Measurements from ENCODE around the gene PODNL1.
"Not testable (repeated sequence)": the region's sequence is repeated elsewhere in the genome, so short reads cannot be mapped to it uniquely, and the experiment has no call there.

The PODNL1 gene

GRCh38 chr19:13976446-13976845 lies 38.2 kb upstream of the PODNL1 start:
- DNase-seq, result no peak

GRCh38 chr19:13975870-13976269 lies 37.7 kb upstream of the PODNL1 start:
- DNase-seq, result no peak

More at GRCh38 chr19:13976446-13976845, 38.2 kb upstream of the PODNL1 start:
- in situ Hi-C loops (cut with HindIII; ENCODE audit: low pct_ligation_motif_present, low pct_unique_long_range_greater_than_20kb, low sequenced_read_pairs), result no loop called here

GRCh38 chr19:13974073-13974472 lies 35.9 kb upstream of the PODNL1 start:
- DNase-seq, result peak; percentile 78
- in situ Hi-C loops (cut with HindIII; ENCODE audit: low pct_ligation_motif_present, low pct_unique_long_range_greater_than_20kb, low sequenced_read_pairs), result no loop called here

More at GRCh38 chr19:13975870-13976269, 37.7 kb upstream of the PODNL1 start:
- in situ Hi-C loops (cut with HindIII; ENCODE audit: low pct_ligation_motif_present, low pct_unique_long_range_greater_than_20kb, low sequenced_read_pairs), result no loop called here

- in situ Hi-C loops (cut with HindIII; ENCODE audit: low pct_ligation_motif_present, low pct_unique_long_range_greater_than_20kb, low sequenced_read_pairs); DNase-seq: not testable (repeated sequence)
Observed at GRCh38 chr19:13973479-13973878, 35.3 kb upstream of the PODNL1 start.

GRCh38 chr19:13972368-13973155 lies 34.3 kb upstream of the PODNL1 start:
- in situ Hi-C loops (cut with HindIII; ENCODE audit: low pct_ligation_motif_present, low pct_unique_long_range_greater_than_20kb, low sequenced_read_pairs), result no loop called here

GRCh38 chr19:13971868-13972267 lies 33.7 kb upstream of the PODNL1 start:
- in situ Hi-C loops (cut with HindIII; ENCODE audit: low pct_ligation_motif_present, low pct_unique_long_range_greater_than_20kb, low sequenced_read_pairs); DNase-seq: not testable (repeated sequence)

More at GRCh38 chr19:13972368-13973155, 34.3 kb upstream of the PODNL1 start:
- DNase-seq, result no peak

- in situ Hi-C loops (cut with HindIII; ENCODE audit: low pct_ligation_motif_present, low pct_unique_long_range_greater_than_20kb, low sequenced_read_pairs), result no loop called here
- DNase-seq, result no peak
Observed at GRCh38 chr19:13969897-13970296, 31.7 kb upstream of the PODNL1 start.

GRCh38 chr19:13968999-13969398 lies 30.8 kb upstream of the PODNL1 start:
- DNase-seq, result no peak
- in situ Hi-C loops (cut with HindIII; ENCODE audit: low pct_ligation_motif_present, low pct_unique_long_range_greater_than_20kb, low sequenced_read_pairs), result no loop called here

GRCh38 chr19:13968383-13968935 lies 30.2 kb upstream of the PODNL1 start:
- in situ Hi-C loops (cut with HindIII; ENCODE audit: low pct_ligation_motif_present, low pct_unique_long_range_greater_than_20kb, low sequenced_read_pairs), result no loop called here

GRCh38 chr19:13967206-13967605 lies 29.0 kb upstream of the PODNL1 start:
- in situ Hi-C loops (cut with HindIII; ENCODE audit: low pct_ligation_motif_present, low pct_unique_long_range_greater_than_20kb, low sequenced_read_pairs); DNase-seq: not testable (repeated sequence)

More at GRCh38 chr19:13968383-13968935, 30.2 kb upstream of the PODNL1 start:
- no peak for DNase-seq

- DNase-seq, result no peak
- in situ Hi-C loops (cut with HindIII; ENCODE audit: low pct_ligation_motif_present, low pct_unique_long_range_greater_than_20kb, low sequenced_read_pairs), result no loop called here
Observed at GRCh38 chr19:13966684-13967128, 28.5 kb upstream of the PODNL1 start.

- in situ Hi-C loops (cut with HindIII; ENCODE audit: low pct_ligation_motif_present, low pct_unique_long_range_greater_than_20kb, low sequenced_read_pairs), result no loop called here
Observed at GRCh38 chr19:13965926-13966683, 27.9 kb upstream of the PODNL1 start.

GRCh38 chr19:13965377-13965896 lies 27.2 kb upstream of the PODNL1 start:
- in situ Hi-C loops (cut with HindIII; ENCODE audit: low pct_ligation_motif_present, low pct_unique_long_range_greater_than_20kb, low sequenced_read_pairs), result no loop called here
- no peak for DNase-seq

More at GRCh38 chr19:13965926-13966683, 27.9 kb upstream of the PODNL1 start:
- no peak for DNase-seq

- in situ Hi-C loops (cut with HindIII; ENCODE audit: low pct_ligation_motif_present, low pct_unique_long_range_greater_than_20kb, low sequenced_read_pairs), result no loop called here
- no peak for DNase-seq
Observed at GRCh38 chr19:13964776-13965175, 26.6 kb upstream of the PODNL1 start.

- in situ Hi-C loops (cut with HindIII; ENCODE audit: low pct_ligation_motif_present, low pct_unique_long_range_greater_than_20kb, low sequenced_read_pairs), result no loop called here
- no peak for DNase-seq
Observed at GRCh38 chr19:13963603-13964105, 25.4 kb upstream of the PODNL1 start.

GRCh38 chr19:13962699-13963602 lies 24.7 kb upstream of the PODNL1 start:
- in situ Hi-C loops (cut with HindIII; ENCODE audit: low pct_ligation_motif_present, low pct_unique_long_range_greater_than_20kb, low sequenced_read_pairs), result no loop called here
- DNase-seq, result no peak

- in situ Hi-C loops (cut with HindIII; ENCODE audit: low pct_ligation_motif_present, low pct_unique_long_range_greater_than_20kb, low sequenced_read_pairs), result no loop called here
- DNase-seq, result no peak
Observed at GRCh38 chr19:13961826-13962698, 23.8 kb upstream of the PODNL1 start.
